ENCODE data around the gene AKAP10. TPM values are rescaled to one million over a fixed set of nuclear protein-coding genes. Genes with fewer than 3 reads are reported as not detected.

AKAP10 gene
- total RNA-seq, 2 experiments from 2014 or later = 29.2 to 36.0 TPM

GRCh38 chr17:19873346-19873745, 104.3 kb downstream of the AKAP10 start:
- no peaks in the 10 kb centered on the region for H3K36me3 Mint-ChIP-seq (ENCODE audit: low read depth)
- peaks cover 75% of the 10 kb centered on the region for H3K4me1 Mint-ChIP-seq (ENCODE audit: low read depth)
- ChIA-PET POLR2A (no interaction called here), CTCF (no interaction called here)
- H3K27ac Mint-ChIP-seq = peak overlapping the region; percentile 46
- intact Hi-C loops (cut with DNase I, micrococcal nuclease) = no loop called here
- H3K4me3 Mint-ChIP-seq = no peak overlapping the region
- TF ChIP-seq CTCF (IDR thresholded peaks at IDR 0.05) = no peak
- DNase-seq (no peak), ATAC-seq (ENCODE audit: poor library complexity) (no peak)
- Histone ChIP-seq H3K36me3 (ENCODE audit: insufficient read depth, low read length) (no peaks in the 10 kb centered on the region), H3K27me3 (ENCODE audit: control insufficient read depth in 1 of 2, insufficient read depth in 2 of 2, low read length in 2 of 2) (no peaks in the 10 kb centered on the region), H3K4me3 (ENCODE audit: low read length) (no peak overlapping the region), H3K27ac (ENCODE audit: low read depth in 1 of 2, low read length in 2 of 2) (no peak overlapping the region), H3K4me1 (ENCODE audit: insufficient read depth, low read length) (peaks cover 44% of the 10 kb centered on the region), H3K9me3 (ENCODE audit: control insufficient read depth in 1 of 2, insufficient read depth in 1 of 2, low read length in 2 of 2) (no peaks in the 10 kb centered on the region)
- H3K27me3 Mint-ChIP-seq = no peaks in the 10 kb centered on the region
- H3K9me3 Mint-ChIP-seq = no peaks in the 10 kb centered on the region

- TF ChIP-seq CTCF (IDR thresholded peaks at IDR 0.05) = no peak
- ChIA-PET POLR2A (interaction anchor here (0.6 to 2.4 kb wide), 7 partner anchors 8 to 110 kb away, joined by 3 to 33 read pairs (median 4); partner anchors contain the start of gene AKAP10), CTCF (interaction anchor here (1.0 kb wide), 1 partner anchor 9 kb away, joined by 3 read pairs; no protein-coding TSS in a partner anchor)
- Mint-ChIP-seq H3K27me3 (no peaks in the 10 kb centered on the region), H3K36me3 (ENCODE audit: low read depth) (peaks cover 6% of the 10 kb centered on the region), H3K27ac (peak overlapping the region; percentile 82), H3K9me3 (no peaks in the 10 kb centered on the region), H3K4me3 (peak overlapping the region; percentile 83), H3K4me1 (ENCODE audit: low read depth) (peaks cover 54% of the 10 kb centered on the region)
- DNase-seq = peak in 1 of 14 experiments; percentile 8
- no peak for ATAC-seq (ENCODE audit: poor library complexity)
- no peaks in the 10 kb centered on the region for H3K36me3 ChIP-seq (ENCODE audit: insufficient read depth, low read length)
- intact Hi-C loops (cut with DNase I, micrococcal nuclease) = loop anchor here (5.0 to 10.0 kb wide), 4 partner anchors 34 to 109 kb away; partner anchors contain the start of gene AKAP10 (in 1 of the 2)
- peaks cover 31% of the 10 kb centered on the region for H3K4me1 ChIP-seq (ENCODE audit: insufficient read depth, low read length)
- H3K27me3 ChIP-seq (ENCODE audit: control insufficient read depth in 1 of 2, insufficient read depth in 2 of 2, low read length in 2 of 2) = no peaks in the 10 kb centered on the region
- H3K9me3 ChIP-seq (ENCODE audit: control insufficient read depth in 1 of 2, insufficient read depth in 1 of 2, low read length in 2 of 2) = no peaks in the 10 kb centered on the region
- peak overlapping the region in 1 of 2 donors; percentile 13 for H3K27ac ChIP-seq (ENCODE audit: low read depth in 1 of 2, low read length in 2 of 2)
- H3K4me3 ChIP-seq (ENCODE audit: low read length) = peak overlapping the region; percentile 32
Observed at GRCh38 chr17:19868079-19868395, 109.6 kb downstream of the AKAP10 start.

GRCh38 chr17:19867329-19868078, 110.1 kb downstream of the AKAP10 start, which contains the start of gene ULK2:
Gene ULK2, minus strand, starts transcription at chr17:19867936. Its CDS starts 519 bp downstream, at chr17:19867417.
- CTCF ChIA-PET = interaction anchor here (1.0 kb wide), 1 partner anchor 9 kb away, joined by 3 read pairs; no protein-coding TSS in a partner anchor
- DNase-seq = peak; percentile 11 to 84 (median 44)
- Histone ChIP-seq H3K36me3 (ENCODE audit: insufficient read depth, low read length) (no peaks in the 10 kb centered on the region), H3K27ac (ENCODE audit: low read depth in 1 of 2, low read length in 2 of 2) (peak within 1 kb of the TSS in 1 of 2 donors; percentile 41), H3K9me3 (ENCODE audit: control insufficient read depth in 1 of 2, insufficient read depth in 1 of 2, low read length in 2 of 2) (no peaks in the 10 kb centered on the region), H3K4me1 (ENCODE audit: insufficient read depth, low read length) (peaks cover 31% of the 10 kb centered on the region), H3K4me3 (ENCODE audit: low read length) (peak within 1 kb of the TSS; percentile 66), H3K27me3 (ENCODE audit: control insufficient read depth in 1 of 2, insufficient read depth in 2 of 2, low read length in 2 of 2) (no peaks in the 10 kb centered on the region)
- no peaks in the 10 kb centered on the region for H3K27me3 Mint-ChIP-seq
- H3K4me1 Mint-ChIP-seq (ENCODE audit: low read depth) = peaks cover 51% of the 10 kb centered on the region
- peak within 1 kb of the TSS; percentile 82 for H3K27ac Mint-ChIP-seq
- POLR2A ChIA-PET = interaction anchor here (0.6 to 2.4 kb wide), 9 partner anchors 8 to 110 kb away, joined by 3 to 33 read pairs (median 4); partner anchors contain the start of gene AKAP10
- no peaks in the 10 kb centered on the region for H3K9me3 Mint-ChIP-seq
- ATAC-seq (ENCODE audit: poor library complexity) = peak; percentile 63
- TF ChIP-seq CTCF (IDR thresholded peaks at IDR 0.05) = no peak
- H3K36me3 Mint-ChIP-seq (ENCODE audit: low read depth) = peaks cover 12% of the 10 kb centered on the region
- H3K4me3 Mint-ChIP-seq = peak within 1 kb of the TSS; percentile 89
- intact Hi-C loops (cut with DNase I, micrococcal nuclease) = loop anchor here (5.0 to 10.0 kb wide), 4 partner anchors 35 to 110 kb away; partner anchors contain the start of gene AKAP10 (in 1 of the 2)

Measured in CD4-positive, alpha-beta T cell (primary cell).